Heart right ventricle (tissue), 16 donors: Measurements from ENCODE around the gene RAB34. TPM values are rescaled to one million over a fixed set of nuclear protein-coding genes. Genes with fewer than 3 reads are reported as not detected.

ENCODE experiments used
- ATAC-seq, 8 donors: fragments of 200-7000 bp; cut with Tn5 transposase; one replicate each; pipeline ENCODE4 v1.9.1; 2020; ENCODE audit warnings: mild to moderate bottlenecking in 8 of 8, moderate library complexity in 8 of 8, moderate number of reproducible peaks in 1 of 8
- DNase-seq, 2 donors: peaks; one replicate each; pipeline ENCODE4 v3.0.0-alpha.2; 2020
- H3K27ac ChIP-seq, 10 donors: fragments of 200-600 bp; sonication (generic) in 2 of 10; one replicate each; pipeline versions ENCODE4 v1.5.0 to v1.8.0; 2020 to 2022; ENCODE audit warnings: mild to moderate bottlenecking in 3 of 10
- H3K27me3 ChIP-seq, 7 donors: fragments of 200-600 bp; one replicate each; pipeline ENCODE4 v1.8.0; 2021 to 2022; ENCODE audit warnings: mild to moderate bottlenecking in 2 of 7
- H3K36me3 ChIP-seq, 9 donors: fragments of 200-600 bp; sonication (generic) in 1 of 9; one replicate each; pipeline versions ENCODE4 v1.5.0 to v1.8.0; 2020 to 2022; ENCODE audit warnings: mild to moderate bottlenecking in 2 of 9
- H3K4me1 ChIP-seq, 9 donors: fragments of 200-600 bp; sonication (generic) in 1 of 9; one replicate each; pipeline versions ENCODE4 v1.5.0 to v1.8.0; 2020 to 2022; ENCODE audit warnings: mild to moderate bottlenecking in 4 of 9
- H3K4me3 ChIP-seq, 10 donors: fragments of 200-600 bp; sonication (generic) in 2 of 10; one replicate each; pipeline versions ENCODE4 v1.5.0 to v1.8.0; 2020 to 2022; ENCODE audit warnings: mild to moderate bottlenecking in 7 of 10, moderate library complexity in 2 of 10
- H3K9me3 ChIP-seq, 11 donors: fragments of 200-600 bp in 10 of 11; sonication (generic) in 2 of 11; one replicate each; pipeline versions ENCODE4 v1.5.0 to v1.8.0; 2013 to 2022; ENCODE audit warnings: mild to moderate bottlenecking in 2 of 11, control low read depth in 1 of 11, moderate library complexity in 1 of 11
- WGBS, 2 donors: extraction: QIAGEN DNeasy Blood & Tissue Kit; methylation state at CpG; one replicate each; pipeline ENCODE4 v1.1.7; 2013; ENCODE audit warnings: inconsistent platforms in 1 of 2; 5-methylcytosine and 5-hydroxymethylcytosine counted together
- intact Hi-C, 10 donors: fragments of 100-400 bp; cut with DNase I; formaldehyde crosslinking; loops; one replicate each; pipeline versions ENCODE4 v1.11.1 to v1.14.2; 2022
- polyA plus RNA-seq, 2 donors: library from polyadenylated mRNA; stranded (reverse); fragments of 200-250 nt; gene quantifications; one replicate each; pipeline ENCODE4 v1.2.3, GENCODE V29; 2013
- total RNA-seq, 10 donors: library from RNA; stranded (reverse); fragmentation: NEBNext Ultra II Directional in 3 of 10; extraction: Animal tissue kit (Norgen Biotek cat#: 25700) in 3 of 10; gene quantifications; one replicate each; pipeline versions ENCODE4 v1.2.1 to v1.2.4, GENCODE V29; 2021 to 2023
- TF ChIP-seq, protein P1 (sequence below), 9 donors: fragments of 200-600 bp; sonication (generic) in 2 of 9; IDR thresholded peaks; one replicate each; pipeline versions ENCODE4 v1.5.0 to v1.8.0; 2021 to 2022; ENCODE audit warnings: antibody characterized with exemption in 9 of 9, mild to moderate bottlenecking in 5 of 9, moderate library complexity in 1 of 9
- donor health status: Arrhythmogenic right ventricular cardiomyopathy.
- donor health status: ischemic (EF 13 %, LVEDD 7.1; RV severe dilation, severe dysfunction).
- donor health status: healthy with polysubstance abuse.
- donor health status: DM: no; HTN: yes; CAD: no.
- donor health status: DM: no; HTN: no; CAD: no.
- donor health status: ischemic (EF 25% LVEDD 6.9; RV normal size, moderate dysfunction).
- donor health status: ischemic (EF 25% LVEDD 5.7; RV mildly dilated, moderate dysfunction).
- donor health status: healthy.
- donor health status: DM: yes; HTN: yes; CAD: no.
- donor health status: Ischemic cardiomyopathy.
- donor health status: ischemic (EF 35%, LVEDD 5.7; RV mildly dilated, moderate dysfunction).
- donor health status: nonischemic (EF 11% LVEDD 7.7; RV severe dilation, severe dysfunction).
- donor health status: DM: yes; HTN: yes; CAD: no.
- donor health status: PGD.
- donor health status: ischemic (EF 29% LVEDD 5.4; RV normal size, mild dysfunction).
- donor health status: nonischemic (EF 23%, LVEDD 6.1; RV moderate dilation, normal function).

RAB34 gene
- total and polyA plus RNA-seq, 12 donors, result 7.0 to 37.3 (median 11.8) TPM

DNA sequence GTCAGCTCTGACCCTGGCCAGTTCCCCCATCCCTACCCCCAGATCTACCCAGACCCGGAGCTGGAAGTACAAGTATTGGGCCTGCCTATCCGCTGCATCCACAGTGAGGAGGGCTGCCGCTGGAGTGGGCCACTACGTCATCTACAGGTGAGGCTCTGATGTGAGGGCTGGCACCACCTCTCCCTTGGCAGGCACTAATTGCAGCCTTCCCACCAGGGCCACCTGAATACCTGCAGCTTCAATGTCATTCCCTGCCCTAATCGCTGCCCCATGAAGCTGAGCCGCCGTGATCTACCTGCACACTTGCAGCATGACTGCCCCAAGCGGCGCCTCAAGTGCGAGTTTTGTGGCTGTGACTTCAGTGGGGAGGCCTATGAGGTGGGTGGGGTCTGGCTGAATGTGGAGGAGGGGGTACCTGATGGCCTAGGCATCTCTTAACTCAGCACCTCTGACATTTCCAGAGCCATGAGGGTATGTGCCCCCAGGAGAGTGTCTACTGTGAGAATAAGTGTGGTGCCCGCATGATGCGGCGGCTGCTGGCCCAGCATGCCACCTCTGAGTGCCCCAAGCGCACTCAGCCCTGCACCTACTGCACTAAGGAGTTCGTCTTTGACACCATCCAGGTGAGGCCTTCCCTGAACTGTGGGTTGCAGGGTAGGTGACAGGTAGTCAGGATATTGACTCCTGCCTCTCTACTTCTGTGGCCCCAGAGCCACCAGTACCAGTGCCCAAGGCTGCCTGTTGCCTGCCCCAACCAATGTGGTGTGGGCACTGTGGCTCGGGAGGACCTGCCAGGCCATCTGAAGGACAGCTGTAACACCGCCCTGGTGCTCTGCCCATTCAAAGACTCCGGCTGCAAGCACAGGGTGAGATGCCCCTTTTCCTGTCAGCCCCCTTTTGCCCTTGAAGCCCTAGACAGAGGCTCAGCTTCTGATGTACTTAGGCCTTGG is 30.4 kb upstream of the RAB34 start:
- TF ChIP-seq, protein P1, sequence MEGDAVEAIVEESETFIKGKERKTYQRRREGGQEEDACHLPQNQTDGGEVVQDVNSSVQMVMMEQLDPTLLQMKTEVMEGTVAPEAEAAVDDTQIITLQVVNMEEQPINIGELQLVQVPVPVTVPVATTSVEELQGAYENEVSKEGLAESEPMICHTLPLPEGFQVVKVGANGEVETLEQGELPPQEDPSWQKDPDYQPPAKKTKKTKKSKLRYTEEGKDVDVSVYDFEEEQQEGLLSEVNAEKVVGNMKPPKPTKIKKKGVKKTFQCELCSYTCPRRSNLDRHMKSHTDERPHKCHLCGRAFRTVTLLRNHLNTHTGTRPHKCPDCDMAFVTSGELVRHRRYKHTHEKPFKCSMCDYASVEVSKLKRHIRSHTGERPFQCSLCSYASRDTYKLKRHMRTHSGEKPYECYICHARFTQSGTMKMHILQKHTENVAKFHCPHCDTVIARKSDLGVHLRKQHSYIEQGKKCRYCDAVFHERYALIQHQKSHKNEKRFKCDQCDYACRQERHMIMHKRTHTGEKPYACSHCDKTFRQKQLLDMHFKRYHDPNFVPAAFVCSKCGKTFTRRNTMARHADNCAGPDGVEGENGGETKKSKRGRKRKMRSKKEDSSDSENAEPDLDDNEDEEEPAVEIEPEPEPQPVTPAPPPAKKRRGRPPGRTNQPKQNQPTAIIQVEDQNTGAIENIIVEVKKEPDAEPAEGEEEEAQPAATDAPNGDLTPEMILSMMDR (IDR thresholded peaks at IDR 0.05), result no peak
- no peaks in the 10 kb centered on the region for H3K9me3 ChIP-seq
- peaks cover 0 to 40% (median 0%) of the 10 kb centered on the region in 9 donors for H3K36me3 ChIP-seq
- peaks cover 6 to 56% (median 47%) of the 10 kb centered on the region in 9 donors for H3K4me1 ChIP-seq
- H3K27me3 ChIP-seq, result peaks cover 0 to 5% (median 0%) of the 10 kb centered on the region in 7 donors
- intact Hi-C loops, result no loop called here
- no peak for ATAC-seq
- DNase-seq, result no peak
- 91 to 96% methylated on average over 18 of the region's 18 CpGs for WGBS, 2 donors
- H3K4me3 ChIP-seq, result no peak overlapping the region
- H3K27ac ChIP-seq, result no peak overlapping the region

DNA sequence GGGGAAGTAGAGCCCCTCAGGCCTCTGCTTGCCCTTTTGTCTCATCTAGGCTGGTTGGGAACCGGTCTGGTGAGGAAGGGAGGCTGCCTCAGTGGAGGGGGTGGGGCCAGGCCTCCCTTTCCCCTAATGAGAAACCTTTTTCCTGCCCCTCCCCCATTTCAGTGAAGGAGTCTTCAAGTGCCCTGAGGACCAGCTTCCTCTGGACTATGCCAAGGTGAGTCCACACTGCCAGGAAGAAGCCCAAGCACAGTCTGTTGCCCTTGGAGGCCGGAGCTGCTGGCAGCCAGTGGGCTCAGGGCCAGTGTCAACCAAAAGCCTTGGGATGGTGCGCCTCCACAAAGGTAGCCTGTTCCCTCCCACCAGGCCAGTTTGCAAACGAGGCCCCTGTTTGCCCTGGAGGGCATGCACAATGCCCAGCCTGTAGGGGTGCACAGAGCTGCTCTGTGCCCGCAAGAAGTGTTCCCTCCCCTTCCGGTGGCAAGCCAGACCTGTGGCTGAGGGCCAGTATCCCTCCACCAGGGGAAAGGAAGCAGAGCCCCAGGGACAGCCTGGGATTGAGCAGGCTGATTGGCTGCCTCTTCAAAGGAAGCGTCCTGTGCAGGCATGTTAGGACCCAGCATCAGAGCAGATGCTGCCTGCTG is 29.5 kb upstream of the RAB34 start:
- TF ChIP-seq, protein P1 (IDR thresholded peaks at IDR 0.05), result no peak
- H3K36me3 ChIP-seq, result peaks cover 0 to 40% (median 0%) of the 10 kb centered on the region in 9 donors
- DNase-seq, result no peak
- peaks cover 0 to 5% (median 0%) of the 10 kb centered on the region in 7 donors for H3K27me3 ChIP-seq
- intact Hi-C loops, result no loop called here
- no peaks in the 10 kb centered on the region for H3K9me3 ChIP-seq
- ATAC-seq, result no peak
- H3K4me1 ChIP-seq, result peaks cover 6 to 62% (median 47%) of the 10 kb centered on the region in 9 donors
- WGBS, 2 donors, result 61% methylated on average over 7 of the region's 7 CpGs
- no peak overlapping the region for H3K4me3 ChIP-seq
- peak overlapping the region in 2 of 10 donors; percentile 19 to 86 for H3K27ac ChIP-seq

DNA sequence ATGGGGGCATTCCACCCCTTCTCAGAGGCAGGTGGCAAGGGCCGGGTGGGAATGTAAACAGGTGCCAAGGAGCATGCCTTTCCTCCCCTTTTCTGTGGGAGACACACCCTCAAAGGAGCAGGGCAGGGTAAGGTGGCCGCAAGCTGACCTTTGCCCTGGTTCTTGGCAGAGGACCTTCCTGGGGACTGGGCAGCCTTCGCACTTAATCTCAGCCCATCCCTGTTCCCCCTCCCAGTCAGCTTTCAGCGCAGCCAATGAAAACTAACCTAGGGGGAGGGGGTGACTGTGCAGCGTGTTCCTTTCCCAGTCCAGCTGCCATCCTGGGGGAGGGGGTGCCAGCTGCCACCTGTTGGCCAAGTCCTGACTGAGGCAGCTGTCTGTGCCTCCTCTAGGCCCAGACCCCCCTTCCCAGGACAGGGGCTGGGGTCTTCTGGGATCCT is 29.0 kb upstream of the RAB34 start:
- ATAC-seq (no peak), DNase-seq (no peak)
- H3K4me1 ChIP-seq, result peaks cover 6 to 67% (median 47%) of the 10 kb centered on the region in 9 donors
- H3K27ac ChIP-seq, result peak overlapping the region in 2 of 10 donors; percentile 19 to 86
- H3K4me3 ChIP-seq, result no peak overlapping the region
- H3K27me3 ChIP-seq, result peaks cover 0 to 5% (median 0%) of the 10 kb centered on the region in 7 donors
- peaks cover 0 to 39% (median 0%) of the 10 kb centered on the region in 9 donors for H3K36me3 ChIP-seq
- intact Hi-C loops, result no loop called here
- 60 to 72% methylated on average over 5 of the region's 5 CpGs for WGBS, 2 donors
- TF ChIP-seq, protein P1 (IDR thresholded peaks at IDR 0.05), result no peak
- no peaks in the 10 kb centered on the region for H3K9me3 ChIP-seq

DNA sequence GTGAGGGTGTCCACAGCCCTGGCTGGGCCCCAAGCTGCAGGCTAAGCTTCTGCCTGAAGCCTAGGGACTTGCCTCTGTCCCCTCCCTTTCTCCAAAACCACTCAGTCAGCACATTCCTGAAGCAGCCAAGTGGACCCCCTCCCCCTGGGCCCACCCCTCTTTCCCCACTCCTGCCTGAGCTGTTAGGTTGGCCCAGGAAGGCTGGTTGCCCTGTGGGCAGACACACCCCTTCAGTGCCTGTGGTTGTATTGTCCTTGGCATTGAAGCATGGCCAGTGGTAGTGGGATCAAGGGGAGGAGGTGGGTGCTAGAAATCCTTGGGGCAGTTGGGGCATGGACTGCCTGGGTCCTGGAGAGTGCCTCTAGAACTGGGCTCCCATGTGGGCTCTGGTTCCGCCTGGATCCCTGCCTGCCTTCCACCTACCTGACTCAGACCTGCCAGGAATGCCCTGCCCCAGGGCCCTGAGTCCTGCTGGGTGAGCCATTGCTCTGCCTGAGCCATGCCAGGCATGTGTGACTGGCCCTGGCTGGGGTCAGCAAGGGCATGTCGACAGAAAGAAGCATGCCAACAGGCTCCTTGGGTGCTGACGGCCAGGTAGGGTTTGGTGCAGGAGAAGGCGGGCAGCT is 28.2 kb upstream of the RAB34 start:
- H3K27ac ChIP-seq, result peak overlapping the region in 5 of 10 donors; percentile 75 to 90 (median 86)
- WGBS, 2 donors, result 80 to 81% methylated on average over 4 of the region's 4 CpGs

More for the DNA sequence above, 28.2 kb upstream of the RAB34 start:
- ATAC-seq, result no peak
- H3K27me3 ChIP-seq, result peaks cover 0 to 5% (median 0%) of the 10 kb centered on the region in 7 donors
- H3K36me3 ChIP-seq, result peaks cover 0 to 35% (median 0%) of the 10 kb centered on the region in 9 donors
- H3K9me3 ChIP-seq, result no peaks in the 10 kb centered on the region
- intact Hi-C loops, result loop anchor here in 2 of 10 donors (2.0 kb wide), 1 partner anchor 17 kb away; the partner anchor contains the start of gene NEK8 (in 2 of the 2)
- H3K4me1 ChIP-seq, result peaks cover 6 to 73% (median 47%) of the 10 kb centered on the region in 9 donors
- peak overlapping the region in 6 of 10 donors; percentile 35 to 88 (median 75) for H3K4me3 ChIP-seq
- TF ChIP-seq, protein P1 (IDR thresholded peaks at IDR 0.05), result no peak
- no peak for DNase-seq
